Panc1 (cell line): Measurements from ENCODE around the gene FFAR3. TPM values are rescaled to one million over a fixed set of nuclear protein-coding genes. Genes with fewer than 3 reads are reported as not detected.

Experiments used
- ATAC-seq: fragments of 200-7000 bp; cut with Tn5 transposase; 2 replicates; pipeline ENCODE4 v1.9.1; 2020; ENCODE audit warnings: mild to moderate bottlenecking, moderate library complexity
- BruUV-seq: library from RNA; stranded (reverse); fragments of 400-500 nt; replicated peaks from 2 replicates; lab custom pipeline; 2021; lab: Mats Ljungman, UMichigan
- CTCF ChIA-PET: fragments of 300-600 bp; sonication (Branson Sonifier 250); formaldehyde crosslinking; loops from one replicate; lab custom pipeline; 2022; ENCODE audit warnings: antibody characterized with exemption; lab: Charles Lee
- POLR2A ChIA-PET: fragments of 300-600 bp; sonication (Branson Sonifier 250); formaldehyde crosslinking; loops from one replicate; lab custom pipeline; 2022; ENCODE audit warnings: antibody characterized with exemption; lab: Charles Lee
- DNase-seq: peaks from one replicate; pipeline ENCODE4 v3.0.0-alpha.2; 2010; ENCODE audit warnings: low read depth, low spot score
- H3K27ac ChIP-seq: 2 replicates; pipeline ENCODE4 v1.5.1; 2011; ENCODE audit warnings: mild to moderate bottlenecking, low read length, inconsistent platforms
- H3K27me3 ChIP-seq: fragments of 200-500 bp; sonication (Bioruptor generic); 2 replicates; pipeline ENCODE4 v1.6.0; 2014; ENCODE audit warnings: low read length, inconsistent platforms; ENCODE audit not compliant: control insufficient read depth, insufficient read depth
- H3K36me3 ChIP-seq: fragments of 200-500 bp; sonication (Bioruptor generic); 2 replicates; pipeline ENCODE4 v1.5.1; 2014; ENCODE audit warnings: inconsistent platforms, mild to moderate bottlenecking, low read length, moderate library complexity; ENCODE audit not compliant: control insufficient read depth, insufficient read depth
- H3K4me1 ChIP-seq: 2 replicates; pipeline ENCODE4 v1.5.1; 2011; ENCODE audit warnings: inconsistent platforms, mild to moderate bottlenecking, low read length, moderate library complexity; ENCODE audit not compliant: control insufficient read depth, insufficient read depth
- H3K4me3 ChIP-seq, 2 experiments: 2 replicates each; pipeline ENCODE4 v1.5.1; 2011 to 2012; ENCODE audit warnings: low read depth in 2 of 2, low read length in 2 of 2, mild to moderate bottlenecking in 2 of 2, inconsistent platforms in 1 of 2, moderate library complexity in 1 of 2
- H3K9me3 ChIP-seq: fragments of 200-500 bp; sonication (Bioruptor generic); 2 replicates; pipeline ENCODE4 v1.5.1; 2014; ENCODE audit warnings: low read depth, mild to moderate bottlenecking, inconsistent platforms, low read length, moderate library complexity; ENCODE audit not compliant: control insufficient read depth, insufficient read depth
- CTCF ChIP-seq: fragments of 450-650 bp; IDR thresholded peaks from 2 replicates; pipeline ENCODE4 v1.5.1; 2017; ENCODE audit warnings: mild to moderate bottlenecking
- POLR2AphosphoS5 ChIP-seq: IDR thresholded peaks from 2 replicates; pipeline ENCODE4 v1.6.1; 2012; ENCODE audit warnings: mild to moderate bottlenecking, low read depth, low read length, moderate library complexity
- REST ChIP-seq, 2 experiments: IDR thresholded peaks; 2 replicates each; pipeline ENCODE4 v1.6.1; 2011 to 2012; ENCODE audit warnings: low read depth in 2 of 2, control low read depth in 1 of 2, low read length in 1 of 2, mild to moderate bottlenecking in 1 of 2, moderate library complexity in 1 of 2; ENCODE audit not compliant: insufficient read depth in 1 of 2
- SIN3A ChIP-seq: IDR thresholded peaks from 2 replicates; pipeline ENCODE4 v1.6.1; 2012; ENCODE audit warnings: low read depth, mild to moderate bottlenecking, low read length, moderate library complexity, borderline replicate concordance; ENCODE audit not compliant: insufficient read depth
- TCF7L2 ChIP-seq: IDR thresholded peaks from 2 replicates; pipeline ENCODE4 v1.6.1; 2011; ENCODE audit warnings: mild to moderate bottlenecking, low read depth, low read length, inconsistent platforms
- in situ Hi-C: cut with HindIII; loops from 2 replicates; pipeline ENCODE4 v1.10.0; 2016; ENCODE audit warnings: low sequenced_read_pairs, low pct_unique_long_range_greater_than_20kb
- intact Hi-C: fragments of 100-400 bp; cut with micrococcal nuclease; formaldehyde crosslinking; loops from one replicate; pipeline ENCODE4 v1.10.0; 2022; ENCODE audit not compliant: unreplicated experiment
- total RNA-seq: library from RNA; stranded (reverse); gene quantifications from one replicate; pipeline ENCODE4 v1.2.1, GENCODE V29; 2021; ENCODE audit not compliant: unreplicated experiment

Gene FFAR3
- total RNA-seq, 1 experiment from 2014 or later = not detected

- H3K27ac ChIP-seq = no peak overlapping the region
- no TSS peak for BruUV-seq
- ChIA-PET CTCF (no interaction called here), POLR2A (no interaction called here)
- no peaks in the 10 kb centered on the region for H3K36me3 ChIP-seq
- H3K4me3 ChIP-seq = no peak overlapping the region
- intact Hi-C loops = no loop called here
- no peak for TF ChIP-seq CTCF
- TF ChIP-seq SIN3A = no peak
- TF ChIP-seq TCF7L2 = no peak
- TF ChIP-seq REST (IDR thresholded peaks at IDR 0.05; ENCODE audit: insufficient read depth in 1 of 2, low read depth in 2 of 2, low read length in 1 of 2) = no peak
- no peak for TF ChIP-seq POLR2AphosphoS5
- in situ Hi-C loops = no loop called here
- DNase-seq (no peak), ATAC-seq (no peak)
- peaks cover 2% of the 10 kb centered on the region; the same call in 1 of the 2 replicates for H3K27me3 ChIP-seq
- H3K4me1 ChIP-seq = no peaks in the 10 kb centered on the region
- no peaks in the 10 kb centered on the region for H3K9me3 ChIP-seq
These were observed 2.7 kb downstream of the FFAR3 start for GRCh38 chr19:35360880-35361420.

- no TSS peak for BruUV-seq
- Histone ChIP-seq H3K9me3 (no peaks in the 10 kb centered on the region), H3K4me3 (no peak overlapping the region), H3K27ac (no peak overlapping the region), H3K4me1 (no peaks in the 10 kb centered on the region), H3K27me3 (peaks cover 2% of the 10 kb centered on the region; the same call in 1 of the 2 replicates), H3K36me3 (no peaks in the 10 kb centered on the region)
- no peak for ATAC-seq
- CTCF ChIA-PET = no interaction called here
- DNase-seq = no peak
- intact Hi-C loops = no loop called here
- TF ChIP-seq SIN3A = no peak
- TF ChIP-seq POLR2AphosphoS5 = no peak
- TF ChIP-seq CTCF = no peak
- TF ChIP-seq TCF7L2 = no peak
- TF ChIP-seq REST (IDR thresholded peaks at IDR 0.05; ENCODE audit: insufficient read depth in 1 of 2, low read depth in 2 of 2, low read length in 1 of 2) = no peak
- POLR2A ChIA-PET = no interaction called here
- in situ Hi-C loops = no loop called here
These were observed 4.2 kb downstream of the FFAR3 start for GRCh38 chr19:35362261-35363000.
